Naive thymus-derived CD8-positive, alpha-beta T cell (primary cell): ENCODE measurements around the gene CTSA. TPM values are rescaled to one million over a fixed set of nuclear protein-coding genes. Genes with fewer than 3 reads are reported as not detected.
"Not testable (repeated sequence)": the region's sequence is repeated elsewhere in the genome, so short reads cannot be mapped to it uniquely, and the experiment has no call there.

Source experiments
- ATAC-seq, 2 donors: fragments of 150-1000 bp; cut with Tn5 transposase in 1 of 2; sonication (Bioruptor Pico), chemical (Tn5 transposase) in 1 of 2; 1 replicate in 1 of 2; 2 replicates in 1 of 2; pipeline ENCODE4 v1.10.0; 2021; ENCODE audit warnings: mild to moderate bottlenecking in 2 of 2, moderate library complexity in 2 of 2
- POLR2A ChIA-PET: fragments of 350-600 bp; sonication (Branson Sonifier 250); formaldehyde crosslinking; loops from one replicate; lab custom pipeline; 2021; ENCODE audit warnings: antibody characterized with exemption; lab: Charles Lee
- DNase-seq, 10 donors: peaks; one replicate each; pipeline versions ENCODE4 v3.0.0 to v3.0.0-alpha.2; 2020 to 2022
- H3K27ac Mint-ChIP-seq, 10 donors: one replicate each; pipeline ENCODE4 v1.8.0; 2020 to 2022; ENCODE audit warnings: mild to moderate bottlenecking in 10 of 10, mixed read lengths in 10 of 10, moderate library complexity in 4 of 10, inconsistent platforms in 1 of 10
- H3K27me3 Mint-ChIP-seq, 5 donors: one replicate each; pipeline ENCODE4 v1.8.0; 2021 to 2022; ENCODE audit warnings: mixed read lengths in 5 of 5
- H3K36me3 Mint-ChIP-seq, 3 donors: one replicate each; pipeline ENCODE4 v1.8.0; 2020 to 2022; ENCODE audit warnings: mixed read lengths in 3 of 3, mild to moderate bottlenecking in 2 of 3, inconsistent platforms in 1 of 3
- H3K4me1 Mint-ChIP-seq, 4 donors: one replicate each; pipeline ENCODE4 v1.8.0; 2021 to 2022; ENCODE audit warnings: mixed read lengths in 4 of 4
- H3K4me3 Mint-ChIP-seq, 10 donors: one replicate each; pipeline ENCODE4 v1.8.0; 2020 to 2022; ENCODE audit warnings: mild to moderate bottlenecking in 10 of 10, mixed read lengths in 10 of 10, moderate library complexity in 6 of 10, inconsistent platforms in 1 of 10
- H3K9me3 Mint-ChIP-seq, 9 donors: one replicate each; pipeline ENCODE4 v1.8.0; 2020 to 2022; ENCODE audit warnings: mixed read lengths in 9 of 9, mild to moderate bottlenecking in 3 of 9, inconsistent platforms in 1 of 9, moderate library complexity in 1 of 9
- polyA plus RNA-seq, 3 donors: library from polyadenylated mRNA; unstranded; fragments of 300-500 nt; fragmentation: Illumina TruSeq; gene quantifications; one replicate each; pipeline ENCODE4 v1.2.3, GENCODE V29; 2021
- total RNA-seq, 8 experiments: library from RNA in 2 of 8; stranded (reverse) in 2 of 8; gene quantifications; one replicate each; pipeline ENCODE4 v1.2.3 and lab custom pipeline; 2021 to 2026

The CTSA gene
- total and polyA plus RNA-seq, 5 experiments from 2014 or later, result 79.1 to 128 (median 82.7) TPM

DNA sequence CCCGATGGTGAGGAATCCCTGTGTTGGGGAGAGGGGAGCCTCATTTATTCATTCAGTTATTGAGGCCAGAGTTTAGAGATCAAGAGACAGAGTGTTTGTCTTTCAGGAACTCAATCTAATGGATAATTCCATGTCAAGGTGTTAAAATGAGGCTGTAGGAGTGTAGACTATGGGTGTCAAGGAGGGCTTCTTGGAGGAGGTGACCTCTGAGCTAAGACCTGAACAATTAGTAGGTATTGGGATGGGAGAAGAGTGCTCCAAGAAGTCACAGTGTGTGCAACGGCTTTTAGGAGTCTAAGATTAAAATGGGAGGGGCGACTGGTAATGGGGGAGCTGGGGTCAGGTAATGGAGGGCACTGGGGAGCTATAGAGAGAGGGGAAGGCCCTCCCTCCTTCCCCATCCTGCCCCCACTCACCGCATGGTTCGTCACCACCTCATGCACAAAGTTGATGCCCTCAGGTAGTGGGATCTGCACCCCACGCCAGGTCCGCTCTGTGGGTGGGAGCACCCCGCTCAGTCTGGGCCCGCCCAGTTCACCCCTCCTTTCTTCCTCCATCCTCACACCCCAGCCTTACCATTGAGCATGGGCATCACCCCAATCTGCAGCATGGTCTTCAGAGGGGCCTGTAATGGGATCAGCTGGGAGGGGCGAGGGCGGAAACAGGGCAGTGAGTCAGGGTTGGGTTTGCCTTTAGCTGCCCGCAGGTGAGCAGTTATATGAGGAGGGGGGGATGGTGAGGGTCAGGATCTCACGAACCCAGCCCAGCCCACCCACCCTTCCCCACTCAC, 8.1 kb downstream of the CTSA start:
- ATAC-seq (no peak), DNase-seq (no peak)
- POLR2A ChIA-PET, result interaction anchor here (1.0 to 1.1 kb wide), 2 partner anchors 8 to 12 kb away, joined by 3 to 6 read pairs; partner anchors contain the start of genes CTSA and NEURL2
- no peaks in the 10 kb centered on the region for H3K27me3 Mint-ChIP-seq
- peak overlapping the region in 1 of 10 donors; percentile 78 for H3K27ac Mint-ChIP-seq
- H3K4me3 Mint-ChIP-seq, result no peak overlapping the region
- peaks cover 0 to 1% (median under 1%) of the 10 kb centered on the region in 4 donors for H3K4me1 Mint-ChIP-seq
- peaks cover 0 to 32% (median 7%) of the 10 kb centered on the region in 3 donors for H3K36me3 Mint-ChIP-seq
- H3K9me3 Mint-ChIP-seq, result no peaks in the 10 kb centered on the region

DNA sequence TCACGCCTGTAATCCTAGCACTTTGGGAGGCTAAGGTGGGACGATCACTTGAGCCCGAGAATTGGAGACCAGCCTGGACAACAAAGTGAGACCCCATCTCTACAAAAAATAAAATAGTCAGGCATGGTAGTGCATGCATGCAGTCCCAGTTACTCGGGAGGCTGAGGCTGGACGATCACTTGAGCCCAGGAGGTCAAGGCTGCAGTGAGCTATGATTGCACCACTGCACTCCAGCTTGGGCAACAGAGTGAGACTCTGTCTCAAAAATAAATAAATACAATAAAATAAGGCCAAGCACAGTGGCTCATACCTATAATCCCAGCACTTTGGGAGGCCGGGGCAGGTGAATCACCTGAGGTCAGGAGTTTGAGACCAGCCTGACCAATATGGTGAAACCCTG, 10.2 kb downstream of the CTSA start:
- peaks cover 0 to 20% (median 7%) of the 10 kb centered on the region in 3 donors for H3K36me3 Mint-ChIP-seq
- not testable (repeated sequence) for ATAC-seq, DNase-seq, H3K9me3 Mint-ChIP-seq, H3K4me1 Mint-ChIP-seq, H3K27ac Mint-ChIP-seq, H3K27me3 Mint-ChIP-seq, H3K4me3 Mint-ChIP-seq
- POLR2A ChIA-PET, result interaction anchor here (1.1 kb wide), 1 partner anchor 13 kb away, joined by 3 read pairs; no protein-coding TSS in a partner anchor

DNA sequence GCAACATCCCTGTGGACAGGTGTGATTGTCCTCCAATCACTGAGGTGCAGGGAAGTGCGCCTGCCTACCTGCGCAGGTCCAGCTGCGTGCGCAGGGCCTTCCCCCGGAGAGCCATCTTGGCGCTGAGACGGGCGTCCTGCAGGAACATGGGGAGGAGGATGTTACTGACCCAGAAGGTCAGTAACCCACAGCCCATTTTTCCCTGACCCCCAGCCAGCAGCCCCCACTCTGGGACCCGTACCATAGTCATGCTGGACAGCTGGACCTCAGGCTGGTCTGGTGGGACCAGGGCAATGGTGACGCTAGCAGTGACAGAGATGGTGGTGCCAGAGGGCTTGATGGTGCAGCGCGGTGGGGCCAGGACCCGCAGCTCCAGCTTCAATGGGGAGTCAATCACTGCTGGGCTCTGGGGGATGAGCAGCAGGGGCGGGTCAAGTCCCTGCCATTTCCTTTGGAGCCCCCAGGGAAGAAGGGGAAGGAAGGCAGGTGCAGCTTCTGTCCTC, 11.1 kb downstream of the CTSA start:
- no peak overlapping the region for H3K4me3 Mint-ChIP-seq
- H3K36me3 Mint-ChIP-seq, result peaks cover 0 to 12% (median 7%) of the 10 kb centered on the region in 3 donors
- no peaks in the 10 kb centered on the region for H3K4me1 Mint-ChIP-seq
- DNase-seq, result no peak
- no peak for ATAC-seq
- peak overlapping the region in 1 of 10 donors; percentile 35 for H3K27ac Mint-ChIP-seq
- no peaks in the 10 kb centered on the region for H3K9me3 Mint-ChIP-seq
- no peaks in the 10 kb centered on the region for H3K27me3 Mint-ChIP-seq
- POLR2A ChIA-PET, result interaction anchor here (1.0 kb wide), 1 partner anchor 35 kb away, joined by 3 read pairs; no protein-coding TSS in a partner anchor

DNA sequence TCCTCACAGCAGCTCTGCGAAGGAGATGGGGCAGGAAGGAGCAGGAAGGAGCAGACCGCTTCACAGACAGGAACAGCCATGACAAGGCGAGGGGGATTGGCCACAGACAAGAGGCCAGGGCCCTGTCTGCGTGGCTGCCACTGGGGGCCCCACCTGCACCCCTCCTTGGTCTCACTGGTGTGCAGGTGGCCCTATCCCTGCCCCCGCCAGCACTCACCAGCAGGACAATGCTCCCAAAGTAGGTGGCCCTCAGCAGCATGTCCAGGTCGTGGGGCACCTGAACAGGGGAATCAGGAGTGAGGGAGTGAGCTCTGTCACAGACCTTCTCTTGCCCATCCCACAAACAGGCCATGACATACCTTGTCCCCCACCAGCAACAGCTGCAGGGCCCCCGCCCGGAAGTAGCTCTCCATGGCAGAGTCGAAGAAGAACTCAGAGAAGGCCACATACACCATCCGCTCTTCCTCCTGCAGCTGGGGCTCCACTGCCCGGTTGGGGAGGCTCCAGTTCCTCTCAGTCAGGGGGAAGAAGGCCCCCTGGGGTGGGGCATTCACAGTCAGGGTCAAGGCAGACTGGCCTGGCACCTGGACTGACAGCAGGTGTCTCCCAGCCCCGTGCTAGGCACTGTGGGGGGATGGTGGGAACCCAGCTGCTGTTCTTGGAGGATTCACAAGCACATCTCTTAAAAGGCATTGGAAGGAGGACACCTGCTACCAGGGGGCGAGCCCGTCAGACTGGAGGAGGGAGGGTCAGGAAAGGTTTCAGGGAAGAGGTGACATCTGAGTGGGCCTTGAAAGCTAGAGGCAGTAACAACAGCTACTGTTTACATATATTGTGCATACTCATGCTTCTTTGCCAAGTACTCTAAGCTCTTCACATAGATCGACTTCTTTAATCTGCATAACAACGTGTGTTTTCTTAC, 13.7 kb downstream of the CTSA start:
- no peak overlapping the region for H3K4me3 Mint-ChIP-seq
- peaks cover 0 to 3% (median 0%) of the 10 kb centered on the region in 4 donors for H3K4me1 Mint-ChIP-seq
- no peak for DNase-seq
- no peaks in the 10 kb centered on the region for H3K9me3 Mint-ChIP-seq
- H3K27me3 Mint-ChIP-seq, result no peaks in the 10 kb centered on the region
- POLR2A ChIA-PET, result interaction anchor here (0.7 to 2.0 kb wide), 4 partner anchors 14 to 30 kb away, joined by 3 to 14 read pairs (median 4); partner anchors contain the start of genes CTSA, NEURL2 and PCIF1
- no peaks in the 10 kb centered on the region for H3K36me3 Mint-ChIP-seq
- H3K27ac Mint-ChIP-seq, result peak overlapping the region in 2 of 10 donors; percentile 66 to 77
- no peak for ATAC-seq

DNA sequence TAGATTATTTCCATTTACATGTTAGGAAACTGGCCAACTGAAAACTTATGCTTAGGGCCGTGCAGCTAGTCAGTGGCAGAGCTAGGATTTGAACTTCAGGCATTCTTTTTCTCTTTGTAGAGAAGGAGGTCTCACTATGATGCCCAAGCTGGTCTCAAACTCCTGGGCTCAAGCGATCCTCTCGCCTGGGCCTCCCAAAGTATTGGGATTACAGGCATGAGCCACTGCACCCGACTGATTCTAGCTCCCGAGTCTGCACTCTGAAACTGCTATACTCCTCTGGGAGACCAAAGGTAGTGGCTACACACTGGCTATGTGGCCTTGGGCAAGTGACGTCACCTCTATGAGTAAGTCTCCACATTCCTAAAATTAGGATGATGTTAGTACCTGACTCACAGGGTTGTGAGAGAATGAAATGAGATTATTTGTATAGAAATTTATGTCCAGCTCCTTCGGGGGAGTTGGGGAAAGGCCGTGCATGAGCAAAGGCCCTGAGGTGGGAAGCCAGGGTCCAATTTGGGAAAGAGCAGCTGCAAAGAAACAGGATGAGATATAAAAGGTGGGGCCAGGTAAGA, 14.5 kb downstream of the CTSA start:
- no peak overlapping the region for H3K4me3 Mint-ChIP-seq
- H3K27ac Mint-ChIP-seq, result no peak overlapping the region
- ATAC-seq, result no peak
- no peaks in the 10 kb centered on the region for H3K36me3 Mint-ChIP-seq
- POLR2A ChIA-PET, result interaction anchor here (1.6 to 2.0 kb wide), 2 partner anchors 15 to 29 kb away, joined by 6 to 14 read pairs; partner anchors contain the start of genes CTSA, NEURL2 and PCIF1
- DNase-seq, result no peak
- H3K4me1 Mint-ChIP-seq, result peaks cover under 1 to 7% (median 2%) of the 10 kb centered on the region in 4 donors
- H3K27me3 Mint-ChIP-seq, result no peaks in the 10 kb centered on the region
- no peaks in the 10 kb centered on the region for H3K9me3 Mint-ChIP-seq

DNA sequence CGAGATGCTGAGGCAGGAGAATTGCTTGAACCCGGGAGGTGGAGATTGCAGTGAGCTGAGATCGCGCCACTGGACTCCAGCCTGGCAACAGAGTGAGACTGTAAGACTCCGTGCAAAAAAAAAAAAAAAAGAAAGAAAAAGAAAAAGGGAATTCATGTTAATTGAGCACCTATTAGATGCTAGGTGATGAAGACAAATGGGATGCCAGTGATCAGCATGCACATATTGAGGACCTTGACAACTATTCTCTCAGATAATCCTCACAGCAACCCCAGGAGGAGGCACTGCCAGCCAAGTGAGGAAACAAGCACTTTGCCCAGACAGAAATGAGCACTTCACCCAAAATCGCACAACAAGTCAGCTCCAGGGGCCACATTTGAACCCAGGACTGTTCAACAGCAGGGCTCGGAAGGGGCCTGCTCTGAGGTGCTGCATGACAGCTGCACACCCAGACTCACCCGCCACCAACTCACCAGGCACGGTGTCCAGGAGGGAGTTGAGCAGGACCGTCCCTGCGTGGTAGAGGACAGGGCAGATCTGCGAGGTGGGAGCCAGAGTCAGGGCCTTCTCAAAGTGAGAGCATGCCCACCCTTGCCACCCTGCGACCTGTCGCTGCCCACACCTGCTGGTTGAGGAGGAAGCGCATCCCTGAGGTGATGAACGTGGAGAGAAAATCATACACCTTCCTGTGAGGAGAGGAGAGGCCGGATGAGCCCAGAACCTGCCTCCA, 16.2 kb downstream of the CTSA start:
- peaks cover 6 to 19% (median 14%) of the 10 kb centered on the region in 4 donors for H3K4me1 Mint-ChIP-seq
- H3K9me3 Mint-ChIP-seq, result no peaks in the 10 kb centered on the region
- ATAC-seq (no peak), DNase-seq (no peak)
- H3K27me3 Mint-ChIP-seq, result peaks cover 0 to 7% (median 0%) of the 10 kb centered on the region in 5 donors
- H3K4me3 Mint-ChIP-seq, result no peak overlapping the region
- H3K36me3 Mint-ChIP-seq, result no peaks in the 10 kb centered on the region
- H3K27ac Mint-ChIP-seq, result peak overlapping the region in 1 of 10 donors; percentile 51
- POLR2A ChIA-PET, result interaction anchor here (0.7 kb wide), 2 partner anchors 29 to 43 kb away, joined by 3 to 6 read pairs; no protein-coding TSS in a partner anchor

DNA sequence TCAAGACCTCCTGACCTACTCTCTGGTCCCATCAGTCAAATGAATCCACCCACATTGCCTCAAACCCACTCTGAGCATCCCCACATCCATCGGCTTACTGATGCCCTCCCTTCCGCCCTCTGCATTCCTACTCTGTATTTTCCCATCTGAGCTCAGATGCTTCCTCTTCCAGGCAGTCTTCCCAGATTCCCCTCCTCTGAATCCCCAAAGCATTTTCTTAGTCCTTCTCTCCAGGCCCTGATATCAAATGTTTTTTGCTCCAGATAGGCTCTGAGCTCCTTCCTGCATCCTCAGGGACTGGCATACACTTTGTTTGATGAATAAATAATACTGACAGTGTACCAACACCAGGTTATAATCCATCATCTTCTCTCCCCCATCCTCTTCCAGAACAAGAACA, 16.9 kb downstream of the CTSA start:
- Mint-ChIP-seq H3K36me3 (no peaks in the 10 kb centered on the region), H3K27ac (peak overlapping the region in 2 of 10 donors; percentile 21 to 81), H3K4me1 (peaks cover 6 to 21% (median 15%) of the 10 kb centered on the region in 4 donors), H3K27me3 (peaks cover 0 to 8% (median 0%) of the 10 kb centered on the region in 5 donors), H3K4me3 (no peak overlapping the region), H3K9me3 (no peaks in the 10 kb centered on the region)
- ATAC-seq (no peak), DNase-seq (no peak)
- POLR2A ChIA-PET, result interaction anchor here (0.6 to 0.7 kb wide), 2 partner anchors 13 to 30 kb away, joined by 3 read pairs; no protein-coding TSS in a partner anchor

DNA sequence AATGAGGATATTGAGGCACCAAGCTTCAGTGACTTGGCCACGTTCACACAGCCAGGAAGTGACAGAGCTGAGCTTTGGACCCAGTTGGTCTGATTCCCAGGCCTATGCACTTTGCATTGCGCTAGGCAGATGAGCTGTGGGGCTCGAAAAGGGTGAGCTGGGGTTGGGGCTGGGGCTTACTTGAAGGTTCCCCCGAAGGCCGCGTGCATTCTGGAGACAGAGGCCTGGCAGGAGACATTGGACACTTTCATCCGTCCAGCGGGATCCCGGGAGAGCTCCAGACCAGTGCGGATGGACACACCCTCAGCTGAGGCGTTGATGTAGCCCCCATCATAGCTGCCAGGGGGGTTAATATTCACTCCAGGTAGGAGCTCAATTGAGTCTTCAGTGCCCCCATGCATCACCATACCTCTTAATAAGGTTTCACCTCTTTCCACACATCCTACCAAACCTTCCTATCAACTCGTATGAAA, 18.2 kb downstream of the CTSA start:
- Mint-ChIP-seq H3K4me3 (peak overlapping the region in 1 of 10 donors; percentile 38), H3K9me3 (no peaks in the 10 kb centered on the region), H3K27ac (peak overlapping the region in 1 of 10 donors; percentile 43), H3K4me1 (peaks cover 6 to 22% (median 15%) of the 10 kb centered on the region in 4 donors), H3K27me3 (peaks cover 2 to 16% (median 3%) of the 10 kb centered on the region in 5 donors), H3K36me3 (no peaks in the 10 kb centered on the region)
- POLR2A ChIA-PET, result interaction anchor here (0.7 to 4.0 kb wide), 4 partner anchors 9 to 27 kb away, joined by 3 to 31 read pairs (median 4); partner anchors contain the start of genes CTSA, NEURL2 and PCIF1
- ATAC-seq, result no peak
- no peak for DNase-seq

DNA sequence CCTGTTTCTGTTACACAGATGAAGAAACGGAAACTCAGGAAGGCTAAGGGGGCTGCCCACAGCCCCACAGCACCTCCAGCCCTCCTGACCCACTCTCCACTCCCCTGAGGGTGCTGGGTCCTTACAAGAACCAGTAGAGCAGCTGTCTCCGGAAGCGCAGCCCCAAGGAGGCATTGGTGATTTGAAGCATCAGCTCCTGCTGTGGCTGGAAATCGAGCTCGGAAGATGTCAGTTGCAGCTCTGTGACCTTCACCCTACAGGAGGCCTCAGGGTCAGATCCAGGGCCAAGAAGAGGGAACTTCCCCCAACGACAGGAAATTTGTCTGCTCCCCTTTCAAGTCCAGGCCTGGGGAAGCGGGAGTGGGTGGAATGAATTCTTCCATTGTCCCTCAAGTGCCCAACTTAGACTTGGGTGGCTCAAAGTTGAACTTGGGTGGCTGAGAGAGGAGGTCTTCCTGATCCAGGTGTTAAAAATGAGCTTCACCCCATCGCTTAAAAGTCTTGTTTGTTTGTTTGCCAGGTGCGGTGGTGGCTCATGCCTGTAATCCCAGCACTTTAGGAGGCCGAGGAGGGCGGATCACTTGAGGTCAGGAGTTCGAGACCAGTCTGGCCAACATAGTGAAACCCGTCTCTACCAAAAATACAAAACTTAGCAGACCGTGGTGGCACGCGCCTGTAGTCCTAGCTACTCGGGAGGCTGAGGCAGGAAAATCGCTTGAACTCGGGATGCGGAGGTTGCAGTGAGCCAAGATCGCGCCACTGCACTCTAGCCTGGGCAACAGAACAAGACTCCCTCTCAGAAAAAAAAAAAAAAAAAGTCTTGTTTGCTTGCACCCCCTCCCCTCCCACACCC, 18.9 kb downstream of the CTSA start:
- H3K27ac Mint-ChIP-seq, result peak overlapping the region in 8 of 10 donors; percentile 5 to 79 (median 50)
- peaks cover 6 to 25% (median 15%) of the 10 kb centered on the region in 4 donors for H3K4me1 Mint-ChIP-seq
- no peak for DNase-seq
- peak overlapping the region; percentile 74 to 92 (median 86) for H3K4me3 Mint-ChIP-seq
- POLR2A ChIA-PET, result interaction anchor here (0.9 to 4.0 kb wide), 3 partner anchors 19 to 28 kb away, joined by 3 to 31 read pairs (median 3); partner anchors contain the start of genes CTSA, NEURL2 and PCIF1
- ATAC-seq, result no peak
- H3K36me3 Mint-ChIP-seq, result no peaks in the 10 kb centered on the region
- H3K27me3 Mint-ChIP-seq, result peaks cover 5 to 20% (median 9%) of the 10 kb centered on the region in 5 donors
- no peaks in the 10 kb centered on the region for H3K9me3 Mint-ChIP-seq
